Testis (tissue), 2 donors: Measurements from ENCODE around the gene CDK17.
A peak's percentile ranks its signal among the peaks of the same experiment; 100 is the strongest.

ENCODE experiments used
- CTCF ChIP-seq, 3 experiments: fragments of 450-650 bp in 2 of 3; fragments of 200-600 bp in 1 of 3; sonication (generic) in 1 of 3; IDR thresholded peaks; one replicate each; pipeline ENCODE4 v1.5.1; 2016 to 2019; ENCODE audit warnings: antibody characterized with exemption in 3 of 3, mild to moderate bottlenecking in 2 of 3, moderate library complexity in 1 of 3
- POLR2A ChIP-seq: fragments of 450-650 bp; IDR thresholded peaks from one replicate; pipeline ENCODE4 v1.6.1; 2017; ENCODE audit warnings: antibody characterized with exemption, mild to moderate bottlenecking, moderate library complexity

GRCh38 chr12:96399919-96400630, at the start of gene CDK17:
- TF ChIP-seq CTCF (IDR thresholded peaks at IDR 0.05), result peak; percentile 30 to 49 (median 43)
- no peak for TF ChIP-seq POLR2A
